ENCODE data around the gene CEND1.

CEND1 gene

GRCh38 chr11:830295-831117 is 40.6 kb upstream of the CEND1 start:
- TF ChIP-seq CTCF (IDR thresholded peaks at IDR 0.05; ENCODE audit: insufficient read depth, missing control alignments) = no peak
- no peak for FAIRE-seq
- peak; percentile 64 for DNase-seq (ENCODE audit: insufficient read length, low spot score)

GRCh38 chr11:829847-830294 is 40.0 kb upstream of the CEND1 start:
- no peak for DNase-seq (ENCODE audit: insufficient read length, low spot score)
- FAIRE-seq = no peak
- no peak for TF ChIP-seq CTCF (IDR thresholded peaks at IDR 0.05; ENCODE audit: insufficient read depth, missing control alignments)

GRCh38 chr11:829176-829846 is 39.4 kb upstream of the CEND1 start:
- FAIRE-seq (no peak), DNase-seq (ENCODE audit: insufficient read length, low spot score) (no peak)
- TF ChIP-seq CTCF (IDR thresholded peaks at IDR 0.05; ENCODE audit: insufficient read depth, missing control alignments) = no peak

GRCh38 chr11:828506-829175 is 38.8 kb upstream of the CEND1 start:
- TF ChIP-seq CTCF (IDR thresholded peaks at IDR 0.05; ENCODE audit: insufficient read depth, missing control alignments) = no peak
- FAIRE-seq (no peak), DNase-seq (ENCODE audit: insufficient read length, low spot score) (no peak)

GRCh38 chr11:827897-828192 is 38.0 kb upstream of the CEND1 start, which contains the start of gene CRACR2B:
Gene CRACR2B, plus strand, starts transcription at chr11:827919. Its CDS starts 689 bp downstream, at chr11:828608.
- DNase-seq (ENCODE audit: insufficient read length, low spot score) (no peak), FAIRE-seq (no peak)
- no peak for TF ChIP-seq CTCF (IDR thresholded peaks at IDR 0.05; ENCODE audit: insufficient read depth, missing control alignments)

- DNase-seq (ENCODE audit: insufficient read length, low spot score) = no peak
- FAIRE-seq = no peak
- no peak for TF ChIP-seq CTCF (IDR thresholded peaks at IDR 0.05; ENCODE audit: insufficient read depth, missing control alignments)
Observed at GRCh38 chr11:827146-827896, 37.4 kb upstream of the CEND1 start.
